Erythroblast (primary cell): ENCODE measurements around the gene SNED1.

Experiments
- DNase-seq, 2 experiments: peaks; one replicate each; lab custom pipeline; 2025; lab: John Stamatoyannopoulos, UW
- GATA1 ChIP-seq: IDR thresholded peaks from 2 replicates; pipeline ENCODE4 v1.6.1; 2011; ENCODE audit warnings: low read depth, mild to moderate bottlenecking, control low read depth, low read length, moderate library complexity
- POLR2A ChIP-seq: IDR thresholded peaks from 2 replicates; pipeline ENCODE4 v1.6.1; 2011; ENCODE audit warnings: mild to moderate bottlenecking, low read length

Gene SNED1

GRCh38 chr2:240988571-240989271, 9.7 kb upstream of the SNED1 start:
- DNase-seq, result no peak
- TF ChIP-seq GATA1, result no peak
- no peak for TF ChIP-seq POLR2A

GRCh38 chr2:240989451-240990265, 8.8 kb upstream of the SNED1 start:
- DNase-seq, result no peak
- TF ChIP-seq POLR2A (no peak), GATA1 (no peak)

DNA sequence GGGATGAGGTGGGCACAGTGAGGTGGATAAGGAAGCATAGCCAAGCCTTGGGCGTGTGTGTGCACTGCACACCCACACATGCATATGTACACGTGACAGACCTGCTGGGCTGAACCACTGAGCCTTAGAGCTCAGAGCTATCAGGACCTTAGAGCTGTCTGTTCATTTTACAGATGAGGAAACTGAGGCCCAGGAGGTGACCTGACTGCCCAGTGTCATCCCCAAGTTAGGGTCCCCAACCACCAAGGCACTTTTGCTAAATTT, 8.2 kb upstream of the SNED1 start:
- no peak for DNase-seq
- TF ChIP-seq GATA1 (no peak), POLR2A (no peak)

DNA sequence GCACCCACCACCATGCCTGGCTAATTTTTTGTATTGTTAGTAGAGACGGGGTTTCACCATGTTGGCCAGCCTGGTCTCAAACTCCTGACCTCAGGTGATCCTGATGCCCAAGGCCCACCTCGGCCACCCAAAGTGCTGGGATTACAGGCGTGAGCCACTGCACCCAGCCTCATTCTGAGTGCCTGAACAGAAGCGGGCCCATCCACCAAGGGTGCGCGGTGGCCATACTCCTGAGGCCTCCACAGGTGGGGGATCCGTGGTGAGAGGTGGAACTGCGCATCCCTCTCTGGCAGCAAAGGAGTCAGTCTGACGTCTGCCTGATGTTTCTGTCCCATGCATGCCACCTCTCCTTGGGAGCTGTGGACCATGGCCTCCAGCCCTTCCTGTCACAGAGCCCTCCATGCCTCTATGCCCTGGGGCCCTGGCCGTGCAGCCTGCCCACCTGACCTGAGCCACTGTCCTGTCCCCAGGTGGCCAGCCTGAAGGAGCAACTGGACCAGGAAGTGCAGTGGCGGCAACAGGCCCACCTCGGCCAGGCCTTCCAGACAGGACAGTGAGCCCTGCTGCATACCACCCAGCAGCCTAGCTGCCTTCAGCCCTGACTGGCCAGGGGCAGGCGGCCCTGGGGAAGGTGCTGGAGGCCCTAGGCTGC, 7.6 kb upstream of the SNED1 start:
- TF ChIP-seq GATA1 (no peak), POLR2A (no peak)
- no peak for DNase-seq

GRCh38 chr2:240991378-240992263, 6.8 kb upstream of the SNED1 start:
- no peak for DNase-seq
- no peak for TF ChIP-seq POLR2A
- no peak for TF ChIP-seq GATA1

- no peak for TF ChIP-seq GATA1
- TF ChIP-seq POLR2A, result no peak
- DNase-seq, result no peak
Observed at GRCh38 chr2:240992572-240993291, 5.7 kb upstream of the SNED1 start.

- TF ChIP-seq POLR2A (no peak), GATA1 (no peak)
- no peak for DNase-seq
Observed at GRCh38 chr2:240993446-240994170, 4.8 kb upstream of the SNED1 start.

DNA sequence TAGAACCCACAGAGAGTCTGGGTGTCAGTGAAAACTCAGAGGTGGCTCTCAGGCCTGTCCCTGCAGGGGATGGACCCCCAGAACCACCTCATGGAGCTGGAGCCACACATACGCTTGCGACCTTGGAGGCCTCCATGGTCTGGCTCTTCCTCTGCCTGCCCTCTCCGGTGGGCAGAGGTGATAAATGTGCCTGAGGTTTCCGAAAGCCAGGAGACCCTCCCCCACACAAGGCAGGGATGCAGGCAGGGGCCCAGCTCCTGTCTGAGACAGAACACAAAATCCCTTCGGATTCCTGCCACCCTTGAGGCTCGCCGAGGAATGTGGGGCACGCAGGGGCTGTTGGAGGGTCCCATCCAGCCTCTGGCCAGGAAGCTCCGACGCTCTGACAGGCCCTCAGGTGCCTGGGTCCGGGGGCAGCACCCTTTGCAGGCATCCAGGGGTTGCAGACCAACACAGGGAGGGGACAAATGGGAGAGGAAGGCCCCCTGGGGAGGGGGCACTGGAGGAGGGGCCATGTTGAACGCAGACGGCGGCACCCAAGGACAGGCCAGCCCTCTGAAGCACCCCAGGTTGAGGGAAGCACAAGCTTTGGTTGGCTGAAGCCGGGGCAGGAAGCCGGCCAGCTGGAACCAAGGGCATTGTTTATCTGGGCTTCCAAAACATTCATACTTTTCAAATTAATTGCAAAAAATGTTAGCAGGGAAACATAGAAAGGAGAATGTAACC, 4.1 kb upstream of the SNED1 start:
- DNase-seq, result no peak
- no peak for TF ChIP-seq GATA1
- no peak for TF ChIP-seq POLR2A

- DNase-seq, result no peak
Observed at GRCh38 chr2:240995041-240996021, 3.1 kb upstream of the SNED1 start.

DNA sequence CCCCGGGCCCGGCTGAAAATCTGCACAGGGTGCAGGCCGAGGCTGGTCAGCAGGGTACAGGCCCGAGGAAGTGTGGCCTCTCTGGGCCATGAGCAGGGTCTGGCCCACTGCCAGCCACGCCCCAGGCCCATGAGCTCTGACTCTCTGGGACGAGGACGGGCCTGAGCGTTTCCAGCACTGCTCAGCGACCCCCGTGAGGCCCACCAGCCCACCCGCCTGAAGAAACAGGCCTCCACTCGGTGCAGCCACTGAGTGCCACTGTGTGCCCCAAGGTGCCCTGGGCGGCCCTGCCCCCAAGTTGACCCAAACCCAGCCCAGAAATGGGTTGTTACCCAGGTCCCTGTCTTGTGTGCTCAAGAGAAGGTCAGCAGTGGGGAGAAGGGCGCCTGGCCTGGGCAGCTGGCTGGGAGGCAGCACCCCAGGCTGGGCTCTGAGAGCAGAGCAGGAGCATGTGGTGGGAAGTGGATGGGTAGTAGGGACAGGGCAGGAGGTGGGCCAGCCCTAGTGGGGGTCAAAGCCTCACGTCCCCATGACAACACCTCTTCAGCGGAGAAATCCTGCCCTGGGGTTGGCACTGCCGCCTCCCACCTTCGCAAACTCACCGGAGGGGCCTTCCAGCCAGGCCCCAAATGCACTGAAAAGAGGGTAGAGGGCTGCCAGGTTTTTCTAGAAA, 2.1 kb upstream of the SNED1 start:
- DNase-seq, result no peak
- TF ChIP-seq POLR2A, result no peak
- TF ChIP-seq GATA1, result no peak

More at GRCh38 chr2:240995041-240996021, 3.1 kb upstream of the SNED1 start:
- TF ChIP-seq GATA1 (no peak), POLR2A (no peak)
